OCI-M2 (cell line): ENCODE data around the gene KIR3DL3.
"Not testable (repeated sequence)": the region's sequence is repeated elsewhere in the genome, so short reads cannot be mapped to it uniquely, and the experiment has no call there.

Experiments
- DNase-seq: peaks from one replicate; lab custom pipeline; 2025; ENCODE audit not compliant: unreplicated experiment; lab: John Stamatoyannopoulos, UW

KIR3DL3 gene

GRCh38 chr19:54729416-54730188 lies 5.4 kb downstream of the KIR3DL3 start:
- no peak for DNase-seq

GRCh38 chr19:54731191-54731590 lies 6.9 kb downstream of the KIR3DL3 start:
- no peak for DNase-seq

- DNase-seq, result not testable (repeated sequence)
Observed at GRCh38 chr19:54738306-54738705, 14.1 kb downstream of the KIR3DL3 start, which contains the start of gene KIR2DL3. Gene KIR2DL3 (plus strand): TSS chr19:54738513. CDS start chr19:54738546, 33 bp downstream.

- DNase-seq, result no peak
Observed at GRCh38 chr19:54738715-54739114, 14.5 kb downstream of the KIR3DL3 start.

GRCh38 chr19:54739587-54740497 lies 15.6 kb downstream of the KIR3DL3 start:
- no peak for DNase-seq

GRCh38 chr19:54741950-54742349 lies 17.7 kb downstream of the KIR3DL3 start:
- DNase-seq, result not testable (repeated sequence)

GRCh38 chr19:54744080-54744479 lies 19.8 kb downstream of the KIR3DL3 start:
- not testable (repeated sequence) for DNase-seq

GRCh38 chr19:54747614-54748322 lies 23.5 kb downstream of the KIR3DL3 start:
- not testable (repeated sequence) for DNase-seq

- DNase-seq, result not testable (repeated sequence)
Observed at GRCh38 chr19:54750276-54750675, 26.0 kb downstream of the KIR3DL3 start.

GRCh38 chr19:54756204-54757110 lies 32.2 kb downstream of the KIR3DL3 start:
- not testable (repeated sequence) for DNase-seq

GRCh38 chr19:54758577-54758976 lies 34.3 kb downstream of the KIR3DL3 start:
- DNase-seq, result not testable (repeated sequence)

GRCh38 chr19:54764219-54764618 lies 40.0 kb downstream of the KIR3DL3 start:
- DNase-seq, result not testable (repeated sequence)

- DNase-seq, result not testable (repeated sequence)
Observed at GRCh38 chr19:54766464-54766863, 42.2 kb downstream of the KIR3DL3 start.

GRCh38 chr19:54769646-54770045 lies 45.4 kb downstream of the KIR3DL3 start, which contains the start of gene KIR2DL1:
Gene KIR2DL1 (plus strand): TSS chr19:54769793. CDS start chr19:54769851, 58 bp downstream.
- DNase-seq, result not testable (repeated sequence)

- DNase-seq, result not testable (repeated sequence)
Observed at GRCh38 chr19:54770511-54770910, 46.3 kb downstream of the KIR3DL3 start.

- DNase-seq, result not testable (repeated sequence)
Observed at GRCh38 chr19:54771018-54771960, 47.0 kb downstream of the KIR3DL3 start.

- DNase-seq, result not testable (repeated sequence)
Observed at GRCh38 chr19:54772666-54773065, 48.4 kb downstream of the KIR3DL3 start.

GRCh38 chr19:54775095-54775815 lies 51.0 kb downstream of the KIR3DL3 start:
- DNase-seq, result not testable (repeated sequence)
